G401.6 (cell line): ENCODE results near the gene SPTY2D1.

Experiments
- FAIRE-seq: peaks from 2 replicates; lab custom pipeline; 2012; peaks lifted over from hg19 to GRCh38; lab: Jason Lieb, UNC

The SPTY2D1 gene

GRCh38 chr11:18564149-18564548, 70.0 kb downstream of the SPTY2D1 start:
- no peak for FAIRE-seq

- FAIRE-seq, result no peak
Measured at GRCh38 chr11:18563090-18563730, 70.9 kb downstream of the SPTY2D1 start.
